Astrocyte (in vitro differentiated cells and primary cell): ENCODE results near the gene PIK3R2.

Experiments
- EZH2 ChIP-seq: IDR thresholded peaks from 2 replicates; pipeline ENCODE4 v1.6.1; 2012; ENCODE audit warnings: mild to moderate bottlenecking, low read length, inconsistent platforms; ENCODE audit not compliant: insufficient read depth
- TF ChIP-seq, protein P1 (sequence below): IDR thresholded peaks from 2 replicates; pipeline ENCODE4 v1.5.1; 2011; ENCODE audit warnings: low read depth, mild to moderate bottlenecking, inconsistent platforms, low read length, moderate library complexity; ENCODE audit not compliant: insufficient read depth

DNA sequence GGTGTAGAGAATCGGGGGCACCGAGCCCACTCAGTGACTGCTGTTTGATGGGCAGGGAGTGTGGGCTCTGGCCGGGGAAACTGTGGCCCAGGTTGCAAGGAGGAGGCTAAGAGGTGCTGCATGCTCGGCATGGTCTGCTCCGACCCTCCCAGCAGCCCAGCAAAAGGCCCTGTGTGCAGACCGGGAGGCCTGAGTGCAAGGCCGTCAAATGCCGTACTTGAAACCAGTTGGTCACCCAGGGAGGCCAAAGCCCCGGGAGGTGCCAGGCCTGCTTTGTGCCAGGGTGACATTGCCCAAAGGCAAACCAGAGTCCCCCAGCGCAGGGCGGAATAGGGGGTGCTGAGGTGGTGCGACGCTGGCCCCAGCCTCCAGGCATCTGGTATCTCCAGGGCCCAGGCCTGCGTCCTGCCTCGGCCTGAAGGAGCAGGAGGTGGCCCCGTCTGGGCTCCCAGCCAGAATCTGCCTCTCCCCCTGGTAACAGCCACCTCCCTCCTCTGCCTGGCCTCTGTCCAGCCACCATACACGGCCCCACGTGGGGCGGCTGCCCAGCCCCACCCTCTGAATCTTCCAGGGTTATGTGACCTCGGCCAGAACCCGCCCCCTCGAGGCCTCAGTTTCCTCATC lies 4.0 kb downstream of the PIK3R2 start:
- TF ChIP-seq, protein P1, sequence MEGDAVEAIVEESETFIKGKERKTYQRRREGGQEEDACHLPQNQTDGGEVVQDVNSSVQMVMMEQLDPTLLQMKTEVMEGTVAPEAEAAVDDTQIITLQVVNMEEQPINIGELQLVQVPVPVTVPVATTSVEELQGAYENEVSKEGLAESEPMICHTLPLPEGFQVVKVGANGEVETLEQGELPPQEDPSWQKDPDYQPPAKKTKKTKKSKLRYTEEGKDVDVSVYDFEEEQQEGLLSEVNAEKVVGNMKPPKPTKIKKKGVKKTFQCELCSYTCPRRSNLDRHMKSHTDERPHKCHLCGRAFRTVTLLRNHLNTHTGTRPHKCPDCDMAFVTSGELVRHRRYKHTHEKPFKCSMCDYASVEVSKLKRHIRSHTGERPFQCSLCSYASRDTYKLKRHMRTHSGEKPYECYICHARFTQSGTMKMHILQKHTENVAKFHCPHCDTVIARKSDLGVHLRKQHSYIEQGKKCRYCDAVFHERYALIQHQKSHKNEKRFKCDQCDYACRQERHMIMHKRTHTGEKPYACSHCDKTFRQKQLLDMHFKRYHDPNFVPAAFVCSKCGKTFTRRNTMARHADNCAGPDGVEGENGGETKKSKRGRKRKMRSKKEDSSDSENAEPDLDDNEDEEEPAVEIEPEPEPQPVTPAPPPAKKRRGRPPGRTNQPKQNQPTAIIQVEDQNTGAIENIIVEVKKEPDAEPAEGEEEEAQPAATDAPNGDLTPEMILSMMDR: no peak
- TF ChIP-seq EZH2: no peak
